Activated B cell treated with CpG ODN at 0.5 μM for 24 hours (primary cell): ENCODE results near the gene UMPS. TPM values are rescaled to one million over a fixed set of nuclear protein-coding genes. Genes with fewer than 3 reads are reported as not detected.

Experiments used
- ATAC-seq: fragments of 200-7000 bp; cut with Tn5 transposase; one replicate; pipeline ENCODE4 v1.10.0; 2021; ENCODE audit warnings: low read depth, mild to moderate bottlenecking, moderate library complexity
- CTCF ChIA-PET: fragments of 350-600 bp; sonication (Branson Sonifier 250); formaldehyde crosslinking; loops from one replicate; lab custom pipeline; 2021; ENCODE audit warnings: antibody characterized with exemption; lab: Charles Lee
- POLR2A ChIA-PET: fragments of 350-600 bp; sonication (Branson Sonifier 250); formaldehyde crosslinking; loops from one replicate; lab custom pipeline; 2021; ENCODE audit warnings: antibody characterized with exemption; lab: Charles Lee
- DNase-seq: peaks from one replicate; pipeline ENCODE4 v3.0.0; 2022
- H3K27ac Mint-ChIP-seq: one replicate; pipeline ENCODE4 v1.8.0; 2020; ENCODE audit warnings: mixed read lengths
- H3K27me3 Mint-ChIP-seq: one replicate; pipeline ENCODE4 v1.8.0; 2021; ENCODE audit warnings: mixed read lengths
- H3K36me3 Mint-ChIP-seq: one replicate; pipeline ENCODE4 v1.8.0; 2021; ENCODE audit warnings: low read depth, mixed read lengths
- H3K4me1 Mint-ChIP-seq: one replicate; pipeline ENCODE4 v1.8.0; 2021; ENCODE audit warnings: mixed read lengths
- H3K4me3 Mint-ChIP-seq: one replicate; pipeline ENCODE4 v1.8.0; 2020; ENCODE audit warnings: mild to moderate bottlenecking, mixed read lengths
- H3K9me3 Mint-ChIP-seq: one replicate; pipeline ENCODE4 v1.8.0; 2020; ENCODE audit warnings: mixed read lengths
- intact Hi-C: fragments of 100-400 bp; cut with micrococcal nuclease; formaldehyde crosslinking; loops from one replicate; pipeline ENCODE4 v1.15.1; 2024
- total RNA-seq: library from RNA; stranded (reverse); gene quantifications from 2 replicates; pipeline ENCODE4 v1.2.3, GENCODE V29; 2022
- TF ChIP-seq, protein P1 (sequence below): fragments of 200-600 bp; IDR thresholded peaks from one replicate; pipeline ENCODE4 v1.8.0; 2022; ENCODE audit warnings: antibody characterized with exemption, mild to moderate bottlenecking

Gene UMPS
- total RNA-seq, 1 donor from 2014 or later: 31.6 TPM

DNA sequence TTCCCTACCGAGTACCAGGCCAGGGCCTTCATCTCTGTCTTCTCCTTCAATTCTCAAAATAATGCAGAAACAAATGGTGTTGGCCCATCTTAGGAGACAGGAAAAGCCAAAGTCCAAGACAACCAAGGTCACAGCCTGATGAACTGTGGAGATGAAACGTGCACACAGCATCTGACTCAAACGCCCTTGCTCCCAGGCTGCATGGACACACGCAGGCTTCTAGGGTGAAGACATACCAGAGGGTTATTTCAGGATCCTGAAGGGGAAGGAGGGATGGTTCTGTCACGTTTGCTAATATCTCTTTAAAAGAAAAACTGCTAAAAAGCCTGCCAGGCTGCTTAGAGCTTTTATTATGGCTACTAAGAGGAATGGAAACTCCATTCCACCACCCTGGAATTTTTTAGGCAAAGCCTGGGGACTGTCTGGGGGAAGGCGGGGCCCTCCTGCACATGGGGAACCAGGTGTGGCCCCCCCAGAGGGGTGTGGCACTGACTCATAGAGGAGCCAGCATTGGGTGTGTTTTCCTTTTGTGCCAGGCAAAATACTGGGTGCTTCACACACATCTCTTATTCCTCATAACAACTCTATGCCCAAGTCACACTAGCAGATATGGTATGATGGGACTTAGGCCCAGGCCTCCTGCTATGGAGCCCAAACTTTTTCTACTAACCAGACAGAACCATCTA lies 62.9 kb downstream of the UMPS start:
- TF ChIP-seq, protein P1, sequence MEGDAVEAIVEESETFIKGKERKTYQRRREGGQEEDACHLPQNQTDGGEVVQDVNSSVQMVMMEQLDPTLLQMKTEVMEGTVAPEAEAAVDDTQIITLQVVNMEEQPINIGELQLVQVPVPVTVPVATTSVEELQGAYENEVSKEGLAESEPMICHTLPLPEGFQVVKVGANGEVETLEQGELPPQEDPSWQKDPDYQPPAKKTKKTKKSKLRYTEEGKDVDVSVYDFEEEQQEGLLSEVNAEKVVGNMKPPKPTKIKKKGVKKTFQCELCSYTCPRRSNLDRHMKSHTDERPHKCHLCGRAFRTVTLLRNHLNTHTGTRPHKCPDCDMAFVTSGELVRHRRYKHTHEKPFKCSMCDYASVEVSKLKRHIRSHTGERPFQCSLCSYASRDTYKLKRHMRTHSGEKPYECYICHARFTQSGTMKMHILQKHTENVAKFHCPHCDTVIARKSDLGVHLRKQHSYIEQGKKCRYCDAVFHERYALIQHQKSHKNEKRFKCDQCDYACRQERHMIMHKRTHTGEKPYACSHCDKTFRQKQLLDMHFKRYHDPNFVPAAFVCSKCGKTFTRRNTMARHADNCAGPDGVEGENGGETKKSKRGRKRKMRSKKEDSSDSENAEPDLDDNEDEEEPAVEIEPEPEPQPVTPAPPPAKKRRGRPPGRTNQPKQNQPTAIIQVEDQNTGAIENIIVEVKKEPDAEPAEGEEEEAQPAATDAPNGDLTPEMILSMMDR: no peak
- no peaks in the 10 kb centered on the region for H3K36me3 Mint-ChIP-seq
- no peak for DNase-seq
- H3K4me1 Mint-ChIP-seq: no peaks in the 10 kb centered on the region
- intact Hi-C loops: no loop called here
- H3K4me3 Mint-ChIP-seq: no peak overlapping the region
- POLR2A ChIA-PET: no interaction called here
- no peak for ATAC-seq
- CTCF ChIA-PET: no interaction called here
- H3K27ac Mint-ChIP-seq: no peak overlapping the region
- H3K27me3 Mint-ChIP-seq: peaks cover 11% of the 10 kb centered on the region
- H3K9me3 Mint-ChIP-seq: no peaks in the 10 kb centered on the region

DNA sequence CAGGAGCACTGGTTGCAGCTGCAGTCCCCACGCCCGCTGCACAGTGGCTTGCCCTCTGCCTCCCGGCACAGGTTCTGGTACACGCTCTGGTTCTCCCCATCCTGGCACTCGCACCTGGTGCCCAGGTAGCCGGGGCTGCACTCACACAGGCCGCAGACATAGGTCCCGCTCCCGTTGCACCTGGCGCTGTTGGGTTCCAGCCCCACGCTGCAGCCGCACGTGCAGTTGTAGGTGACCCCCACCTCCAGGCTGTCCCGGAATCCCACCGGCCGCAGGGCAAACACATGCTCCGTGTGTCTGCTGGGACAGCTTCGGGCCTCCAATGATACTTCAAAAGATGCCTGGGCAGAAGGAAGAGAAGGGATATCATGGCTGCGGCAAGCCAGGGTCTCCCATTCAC lies 66.2 kb downstream of the UMPS start:
- Mint-ChIP-seq H3K4me1 (no peaks in the 10 kb centered on the region), H3K36me3 (no peaks in the 10 kb centered on the region), H3K9me3 (no peaks in the 10 kb centered on the region), H3K27me3 (peaks cover 9% of the 10 kb centered on the region), H3K4me3 (no peak overlapping the region), H3K27ac (no peak overlapping the region)
- intact Hi-C loops: no loop called here
- DNase-seq (no peak), ATAC-seq (no peak)
- TF ChIP-seq, protein P1: no peak
- ChIA-PET CTCF (no interaction called here), POLR2A (no interaction called here)

DNA sequence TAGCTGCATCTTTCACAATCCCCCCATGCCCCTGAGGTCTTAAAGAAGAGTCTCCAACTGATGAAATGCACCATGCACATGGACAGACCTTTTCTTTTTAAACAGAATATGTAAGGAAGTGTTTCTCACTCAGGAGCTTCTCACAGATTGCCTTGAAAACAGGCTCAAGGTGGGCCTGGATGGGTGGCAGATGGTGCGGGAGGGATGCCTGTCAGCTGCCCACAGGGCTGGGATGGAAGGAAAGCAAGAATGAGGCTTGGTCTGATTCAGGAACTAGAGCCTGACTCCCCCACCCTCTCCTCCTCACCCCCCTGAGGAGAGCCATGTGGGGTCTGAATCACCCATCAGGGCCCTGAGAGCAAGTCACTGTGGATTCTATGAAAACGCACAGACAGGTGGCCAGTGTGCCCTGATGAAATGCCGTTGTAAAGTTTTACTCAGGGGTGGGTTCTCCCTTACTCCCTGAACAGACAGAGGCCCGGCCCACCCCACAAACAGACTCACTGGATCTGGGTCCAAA lies 67.2 kb downstream of the UMPS start:
- no peak for DNase-seq
- H3K27me3 Mint-ChIP-seq: peaks cover 6% of the 10 kb centered on the region
- no peaks in the 10 kb centered on the region for H3K36me3 Mint-ChIP-seq
- CTCF ChIA-PET: no interaction called here
- intact Hi-C loops: no loop called here
- no peak overlapping the region for H3K27ac Mint-ChIP-seq
- no peak for ATAC-seq
- POLR2A ChIA-PET: interaction anchor here (0.6 kb wide), 1 partner anchor 25 kb away, joined by 4 read pairs; no protein-coding TSS in a partner anchor
- H3K4me1 Mint-ChIP-seq: no peaks in the 10 kb centered on the region
- no peak overlapping the region for H3K4me3 Mint-ChIP-seq
- TF ChIP-seq, protein P1: no peak
- H3K9me3 Mint-ChIP-seq: no peaks in the 10 kb centered on the region

Other genes with a start within 250 kb of the UMPS start
- gene ITGB5, start 156.9 kb downstream of the UMPS start, total RNA-seq: not detected in 2 replicates
- not detected in 2 replicates for gene MUC13, start 204.3 kb downstream of the UMPS start, total RNA-seq